Bronchus fibroblast of lung (primary cell): ENCODE results near the gene FEM1B. TPM values are rescaled to one million over a fixed set of nuclear protein-coding genes. Genes with fewer than 3 reads are reported as not detected.

Source experiments
- total RNA-seq: library from RNA; depleted of rRNA; stranded (reverse); fragments of >200 nt; gene quantifications from 2 replicates; pipeline ENCODE4 v1.2.3, GENCODE V29; 2015

The FEM1B gene
- total RNA-seq = 14.3 and 16.5 TPM in 2 replicates

GRCh38 chr15:68277603-68278344 is at the start of gene FEM1B:
Gene FEM1B (plus strand): TSS chr15:68277745. CDS start chr15:68278418, 673 bp downstream.

GRCh38 chr15:68229386-68230156 is 48.0 kb upstream of the FEM1B start, which contains the start of gene CLN6:
Gene CLN6 (minus strand): TSS chr15:68229728. CDS start chr15:68229584, 144 bp downstream.

Other genes starting within 250 kb of the FEM1B start
- gene PIAS1, start 223.4 kb upstream of the FEM1B start, total RNA-seq = 6.7 and 12.8 TPM in 2 replicates
- 2.7 and 4.4 TPM in 2 replicates for gene CALML4, start 72.4 kb upstream of the FEM1B start, total RNA-seq
- gene CLN6, start 48.0 kb upstream of the FEM1B start, total RNA-seq = 28.2 and 31.1 TPM in 2 replicates
- gene ITGA11, start 154.4 kb downstream of the FEM1B start, total RNA-seq = 0.59 and 1.0 TPM in 2 replicates